Bronchial epithelial cell (primary cell): ENCODE measurements around the gene LEP. TPM values are rescaled to one million over a fixed set of nuclear protein-coding genes. Genes with fewer than 3 reads are reported as not detected.

Experiments used
- DNase-seq: peaks from one replicate; pipeline ENCODE4 v3.0.0-alpha.2; 2010; ENCODE audit warnings: low read depth
- FAIRE-seq: peaks from 2 replicates; lab custom pipeline; 2011; peaks lifted over from hg19 to GRCh38; lab: Jason Lieb, UNC
- H3K27me3 ChIP-seq: 2 replicates; pipeline ENCODE4 v1.5.1; 2011; ENCODE audit warnings: low read length; ENCODE audit not compliant: control insufficient read depth, insufficient read depth
- H3K36me3 ChIP-seq: 2 replicates; pipeline ENCODE4 v1.5.1; 2011; ENCODE audit warnings: low read length; ENCODE audit not compliant: control insufficient read depth, insufficient read depth
- H3K4me3 ChIP-seq: 2 replicates; pipeline ENCODE4 v1.5.1; 2011; ENCODE audit warnings: mild to moderate bottlenecking, low read depth, low read length, control low read depth
- total RNA-seq: library from RNA; depleted of rRNA; stranded (reverse); fragments of >200 nt; gene quantifications from 2 replicates; pipeline ENCODE4 v1.2.1, GENCODE V29; 2014
- TF ChIP-seq, protein P1 (sequence below): IDR thresholded peaks from 2 replicates; pipeline ENCODE4 v1.5.1; 2011; ENCODE audit warnings: mild to moderate bottlenecking, moderate library complexity, low read length, control low read depth, inconsistent platforms; ENCODE audit not compliant: insufficient read depth, severe bottlenecking

LEP gene
- total RNA-seq, 1 donor from 2014 or later: under 0.01 TPM

DNA sequence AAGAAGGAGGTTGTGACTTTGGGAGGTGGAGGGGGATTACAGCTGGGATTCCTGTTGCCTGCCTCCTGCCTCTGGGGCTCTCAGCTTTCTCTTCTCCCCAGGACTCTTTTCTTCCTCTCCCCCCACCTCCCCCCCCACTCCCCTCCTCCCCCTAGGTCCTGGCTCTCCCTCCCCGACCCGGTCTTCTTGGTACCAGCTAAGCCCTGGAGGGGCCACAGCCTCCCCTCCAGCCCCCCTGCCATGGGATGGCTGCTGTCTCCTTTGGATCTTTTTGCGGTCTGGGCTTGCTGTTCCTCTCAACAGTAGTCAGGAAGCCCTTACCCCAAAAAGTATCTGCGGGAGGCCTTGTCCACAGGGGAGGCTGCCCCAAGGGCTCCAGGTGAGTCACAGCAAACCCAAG is 33.5 kb upstream of the LEP start:
- DNase-seq (no peak), FAIRE-seq (no peak)
- TF ChIP-seq, protein P1, sequence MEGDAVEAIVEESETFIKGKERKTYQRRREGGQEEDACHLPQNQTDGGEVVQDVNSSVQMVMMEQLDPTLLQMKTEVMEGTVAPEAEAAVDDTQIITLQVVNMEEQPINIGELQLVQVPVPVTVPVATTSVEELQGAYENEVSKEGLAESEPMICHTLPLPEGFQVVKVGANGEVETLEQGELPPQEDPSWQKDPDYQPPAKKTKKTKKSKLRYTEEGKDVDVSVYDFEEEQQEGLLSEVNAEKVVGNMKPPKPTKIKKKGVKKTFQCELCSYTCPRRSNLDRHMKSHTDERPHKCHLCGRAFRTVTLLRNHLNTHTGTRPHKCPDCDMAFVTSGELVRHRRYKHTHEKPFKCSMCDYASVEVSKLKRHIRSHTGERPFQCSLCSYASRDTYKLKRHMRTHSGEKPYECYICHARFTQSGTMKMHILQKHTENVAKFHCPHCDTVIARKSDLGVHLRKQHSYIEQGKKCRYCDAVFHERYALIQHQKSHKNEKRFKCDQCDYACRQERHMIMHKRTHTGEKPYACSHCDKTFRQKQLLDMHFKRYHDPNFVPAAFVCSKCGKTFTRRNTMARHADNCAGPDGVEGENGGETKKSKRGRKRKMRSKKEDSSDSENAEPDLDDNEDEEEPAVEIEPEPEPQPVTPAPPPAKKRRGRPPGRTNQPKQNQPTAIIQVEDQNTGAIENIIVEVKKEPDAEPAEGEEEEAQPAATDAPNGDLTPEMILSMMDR: no peak
- H3K36me3 ChIP-seq: no peaks in the 10 kb centered on the region
- H3K27me3 ChIP-seq: peaks cover 23% of the 10 kb centered on the region
- no peak overlapping the region for H3K4me3 ChIP-seq

DNA sequence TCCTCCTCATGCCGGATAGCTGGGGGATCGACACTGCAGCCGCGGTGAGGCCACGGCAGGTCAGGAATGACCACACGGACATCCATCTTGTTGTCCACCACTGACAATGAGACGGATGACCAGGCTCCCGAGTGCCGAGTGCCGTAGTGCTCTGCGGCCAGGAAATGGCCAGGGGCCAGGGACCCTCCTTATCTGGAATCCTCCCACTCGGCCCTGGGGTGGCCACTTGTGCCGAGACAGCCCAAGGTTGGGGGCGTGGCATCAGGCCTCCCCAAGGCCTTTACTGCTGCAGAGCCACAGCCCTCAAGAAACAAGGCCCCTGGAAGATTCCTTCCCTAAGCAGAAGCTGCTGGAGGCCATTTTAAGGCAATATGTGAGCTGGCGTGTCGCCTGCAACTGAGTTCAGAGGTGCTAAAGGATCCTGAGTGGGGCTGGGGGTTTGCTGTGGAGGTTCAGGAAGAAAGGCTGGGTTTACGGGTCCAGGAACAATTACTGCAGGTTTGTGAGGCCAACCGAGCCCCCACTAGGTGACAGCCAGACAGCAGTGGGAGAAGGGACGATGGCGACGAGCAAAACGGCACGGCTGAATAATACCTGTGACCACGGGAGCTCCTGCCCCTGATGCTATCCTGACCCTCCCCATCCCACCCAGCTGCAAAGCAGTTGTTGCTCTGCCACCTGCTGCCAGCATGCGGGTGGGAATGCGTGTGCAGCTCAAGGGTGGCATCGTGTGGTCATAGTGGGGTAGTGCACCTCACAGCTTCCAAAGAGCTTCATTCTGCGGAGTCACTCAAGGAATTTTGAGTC is 31.6 kb upstream of the LEP start:
- peak; percentile 68 for DNase-seq
- H3K27me3 ChIP-seq: peaks cover 9% of the 10 kb centered on the region
- H3K4me3 ChIP-seq: no peak overlapping the region
- FAIRE-seq: peak; percentile 95
- H3K36me3 ChIP-seq: no peaks in the 10 kb centered on the region
- TF ChIP-seq, protein P1: peak; percentile 99

DNA sequence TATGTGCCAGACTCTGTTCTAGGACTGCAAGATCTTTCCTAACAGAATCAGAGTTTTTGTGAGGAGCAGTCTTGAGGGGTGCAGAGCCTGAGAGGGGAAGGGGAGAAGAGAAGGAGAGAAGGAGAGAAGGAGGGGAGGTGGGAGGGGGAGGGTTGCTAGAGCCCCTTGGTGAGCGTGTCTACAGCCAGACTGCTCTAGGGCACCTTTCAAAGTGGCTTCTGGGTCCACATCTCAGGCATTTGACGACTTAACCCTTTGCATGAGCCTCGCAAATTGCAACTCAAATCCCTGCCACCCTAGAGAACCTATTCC is 31.1 kb upstream of the LEP start:
- FAIRE-seq (peak; percentile 28), DNase-seq (no peak)
- no peak overlapping the region for H3K4me3 ChIP-seq
- peaks cover 9% of the 10 kb centered on the region for H3K27me3 ChIP-seq
- TF ChIP-seq, protein P1: no peak
- H3K36me3 ChIP-seq: no peaks in the 10 kb centered on the region

DNA sequence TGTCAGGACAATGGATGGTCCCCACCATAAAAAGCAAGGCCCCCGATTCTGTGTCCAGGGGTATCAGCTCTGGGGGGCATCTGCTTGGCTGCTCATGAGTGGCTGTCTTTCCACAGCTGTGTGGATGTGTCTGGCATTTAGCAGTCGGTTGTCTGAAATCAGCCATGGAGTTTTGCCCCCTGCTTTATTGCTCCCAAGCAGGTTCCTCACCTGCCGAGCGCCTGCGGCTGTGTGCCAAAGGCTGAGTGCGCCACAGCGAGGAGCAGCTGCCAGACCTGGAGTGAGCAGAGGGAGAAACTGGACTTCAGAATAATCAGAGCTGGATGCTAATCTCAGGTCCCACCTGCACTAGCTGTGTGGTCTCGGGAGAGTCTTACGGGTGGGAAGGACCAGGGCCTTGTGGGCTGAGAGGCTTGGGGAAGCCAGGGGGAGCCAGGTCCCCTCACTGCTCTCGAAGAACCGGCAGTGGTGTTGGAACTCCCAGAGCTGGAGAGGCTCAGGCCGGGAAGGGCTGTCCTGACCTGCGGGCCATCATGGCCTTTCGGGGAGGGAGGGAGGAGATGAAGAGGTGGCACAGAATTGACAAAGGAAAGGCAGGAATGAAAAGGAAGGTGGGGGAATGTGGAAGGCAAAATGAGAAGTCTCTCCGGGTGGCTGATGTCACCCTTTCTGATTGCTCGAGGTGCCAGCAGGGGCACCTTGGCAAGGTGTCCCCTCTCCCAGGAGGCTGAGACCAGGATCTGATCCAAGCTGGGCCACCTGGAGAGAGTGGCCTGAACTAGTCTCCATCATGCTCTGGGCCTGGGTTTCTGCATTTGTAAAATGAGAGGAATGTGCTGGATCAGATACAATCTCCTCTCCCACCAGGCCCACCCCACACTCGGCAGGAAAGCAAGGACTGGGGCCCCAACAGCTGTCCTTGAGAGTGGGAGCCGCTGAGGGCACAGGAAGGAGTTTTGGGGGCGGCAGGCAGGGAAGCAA is 30.2 kb upstream of the LEP start:
- TF ChIP-seq, protein P1: no peak
- H3K4me3 ChIP-seq: no peak overlapping the region
- H3K27me3 ChIP-seq: peaks cover 7% of the 10 kb centered on the region
- no peak for DNase-seq
- FAIRE-seq: no peak
- H3K36me3 ChIP-seq: no peaks in the 10 kb centered on the region

DNA sequence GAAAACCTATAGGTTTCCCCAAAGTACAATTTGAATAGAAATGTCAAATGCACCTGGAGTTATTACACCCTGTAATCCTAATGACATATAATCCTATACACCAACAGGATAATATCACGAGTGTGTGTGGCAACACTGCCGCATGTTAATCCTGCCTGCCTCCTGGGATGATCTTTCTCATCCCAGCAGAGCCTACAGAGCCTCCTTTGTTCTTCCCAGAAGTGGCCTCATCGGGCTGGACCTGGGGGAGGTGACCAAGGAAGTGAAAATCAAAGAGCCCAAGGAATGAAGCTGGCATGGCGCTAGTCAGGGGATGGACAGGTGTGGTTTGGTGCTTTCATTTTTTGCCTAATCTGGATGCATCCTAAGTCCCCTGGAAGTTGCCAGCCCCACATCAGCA is 29.5 kb upstream of the LEP start:
- no peak overlapping the region for H3K4me3 ChIP-seq
- FAIRE-seq: peak; percentile 28
- H3K36me3 ChIP-seq: no peaks in the 10 kb centered on the region
- peaks cover 7% of the 10 kb centered on the region for H3K27me3 ChIP-seq
- DNase-seq: no peak
- TF ChIP-seq, protein P1: no peak
